Cardiac fibroblast (primary cell): Measurements from ENCODE around the gene ARMH1.

Experiments used
- DNase-seq, 2 donors: peaks; one replicate each; pipeline versions ENCODE4 v3.0.0 to v3.0.0-alpha.2; 2010; ENCODE audit warnings: low read depth in 2 of 2
- H3K4me3 ChIP-seq, 2 donors: replicated peaks in 1 of 2; 1 replicate in 1 of 2; 2 replicates in 1 of 2; pipeline ENCODE4 v1.5.1; 2011; ENCODE audit warnings: low read depth in 2 of 2, low read length in 2 of 2, mild to moderate bottlenecking in 2 of 2, moderate library complexity in 1 of 2
- TF ChIP-seq, protein P1 (sequence below): IDR thresholded peaks from one replicate; pipeline ENCODE4 v1.5.1; 2011; ENCODE audit warnings: low read depth, mild to moderate bottlenecking, low read length, inconsistent platforms

ARMH1 gene

DNA sequence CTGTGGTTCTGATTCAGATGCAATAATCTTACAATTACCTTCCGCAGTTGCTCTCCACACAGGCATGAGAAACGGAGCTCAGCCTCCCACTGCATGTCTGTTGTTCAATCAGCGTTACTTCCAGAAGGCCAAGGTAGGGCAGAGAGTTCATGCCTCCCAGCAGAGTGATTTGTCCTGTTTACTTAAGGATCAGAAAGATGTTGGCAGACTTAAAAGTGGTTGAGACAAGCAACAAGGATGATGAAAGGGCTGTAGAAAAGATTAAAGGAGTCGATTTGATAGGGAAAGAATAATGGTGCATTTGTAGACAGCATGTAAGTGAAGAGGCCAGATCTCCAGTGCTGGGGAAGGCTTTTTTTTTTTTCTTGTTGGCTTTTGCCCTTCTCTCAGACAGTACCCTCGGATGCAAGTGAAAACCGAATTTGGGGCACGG, 26.6 kb downstream of the ARMH1 start:
- no peak for DNase-seq
- TF ChIP-seq, protein P1, sequence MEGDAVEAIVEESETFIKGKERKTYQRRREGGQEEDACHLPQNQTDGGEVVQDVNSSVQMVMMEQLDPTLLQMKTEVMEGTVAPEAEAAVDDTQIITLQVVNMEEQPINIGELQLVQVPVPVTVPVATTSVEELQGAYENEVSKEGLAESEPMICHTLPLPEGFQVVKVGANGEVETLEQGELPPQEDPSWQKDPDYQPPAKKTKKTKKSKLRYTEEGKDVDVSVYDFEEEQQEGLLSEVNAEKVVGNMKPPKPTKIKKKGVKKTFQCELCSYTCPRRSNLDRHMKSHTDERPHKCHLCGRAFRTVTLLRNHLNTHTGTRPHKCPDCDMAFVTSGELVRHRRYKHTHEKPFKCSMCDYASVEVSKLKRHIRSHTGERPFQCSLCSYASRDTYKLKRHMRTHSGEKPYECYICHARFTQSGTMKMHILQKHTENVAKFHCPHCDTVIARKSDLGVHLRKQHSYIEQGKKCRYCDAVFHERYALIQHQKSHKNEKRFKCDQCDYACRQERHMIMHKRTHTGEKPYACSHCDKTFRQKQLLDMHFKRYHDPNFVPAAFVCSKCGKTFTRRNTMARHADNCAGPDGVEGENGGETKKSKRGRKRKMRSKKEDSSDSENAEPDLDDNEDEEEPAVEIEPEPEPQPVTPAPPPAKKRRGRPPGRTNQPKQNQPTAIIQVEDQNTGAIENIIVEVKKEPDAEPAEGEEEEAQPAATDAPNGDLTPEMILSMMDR, result no peak
- no peak overlapping the region for H3K4me3 ChIP-seq

- H3K4me3 ChIP-seq, result no peak overlapping the region
- TF ChIP-seq, protein P1, result no peak
- DNase-seq, result no peak
Measured at GRCh38 chr1:44705470-44705869, 31.0 kb downstream of the ARMH1 start.

GRCh38 chr1:44705938-44706337, 31.4 kb downstream of the ARMH1 start:
- H3K4me3 ChIP-seq, result no peak overlapping the region
- TF ChIP-seq, protein P1, result no peak
- DNase-seq, result no peak

- DNase-seq, result peak; percentile 47 to 97
- TF ChIP-seq, protein P1, result no peak
- peak overlapping the region in 1 of 2 donors; percentile 24 for H3K4me3 ChIP-seq
Measured at GRCh38 chr1:44707112-44707881, 32.8 kb downstream of the ARMH1 start.

- H3K4me3 ChIP-seq, result no peak overlapping the region
- DNase-seq, result peak; percentile 69 to 83
- TF ChIP-seq, protein P1, result peak; percentile 67
Measured at GRCh38 chr1:44707959-44708831, 33.7 kb downstream of the ARMH1 start.

DNA sequence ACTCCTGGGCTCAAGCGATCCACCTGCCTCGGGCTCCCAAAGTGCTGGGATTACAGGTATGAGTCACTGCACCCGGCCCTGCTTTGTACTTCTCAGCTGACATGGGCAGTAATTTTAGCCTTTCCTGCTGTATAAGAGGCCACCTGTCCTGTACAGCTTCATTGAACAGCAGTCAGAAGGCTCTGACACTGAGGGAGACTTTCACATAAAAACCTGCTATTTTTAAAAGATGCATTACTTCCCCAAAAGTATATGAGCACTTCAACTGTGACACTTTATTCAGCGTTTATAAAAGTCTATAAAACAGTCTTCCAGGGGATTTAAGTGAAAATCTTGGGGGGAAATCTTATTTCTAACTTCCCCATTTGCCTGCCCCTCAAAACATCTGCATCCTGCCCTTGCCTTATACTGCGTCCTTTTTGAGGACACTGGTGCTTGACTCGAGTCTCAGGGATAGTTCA, 38.8 kb downstream of the ARMH1 start:
- TF ChIP-seq, protein P1, result no peak
- H3K4me3 ChIP-seq, result no peak overlapping the region
- no peak for DNase-seq
